GM13977 (cell line): Measurements from ENCODE around the gene WDR64.

Experiments
- DNase-seq: peaks from one replicate; pipeline ENCODE4 v3.0.0; 2012; ENCODE audit warnings: low spot score
- in situ Hi-C: fragments of 300-500 bp; cut with MboI; formaldehyde crosslinking; loops from one replicate; pipeline ENCODE4 v1.12.0; 2022; ENCODE audit warnings: low sequenced_read_pairs, low pct_unique_long_range_greater_than_20kb, mixed read lengths, inconsistent platforms; ENCODE audit not compliant: unreplicated experiment
- TF ChIP-seq, protein P1 (sequence below): IDR thresholded peaks from 2 replicates; pipeline ENCODE4 v1.5.1; 2012; ENCODE audit warnings: mild to moderate bottlenecking, control low read depth; ENCODE audit not compliant: insufficient read depth; ENCODE audit errors: extremely low read depth, missing control alignments

The WDR64 gene

DNA sequence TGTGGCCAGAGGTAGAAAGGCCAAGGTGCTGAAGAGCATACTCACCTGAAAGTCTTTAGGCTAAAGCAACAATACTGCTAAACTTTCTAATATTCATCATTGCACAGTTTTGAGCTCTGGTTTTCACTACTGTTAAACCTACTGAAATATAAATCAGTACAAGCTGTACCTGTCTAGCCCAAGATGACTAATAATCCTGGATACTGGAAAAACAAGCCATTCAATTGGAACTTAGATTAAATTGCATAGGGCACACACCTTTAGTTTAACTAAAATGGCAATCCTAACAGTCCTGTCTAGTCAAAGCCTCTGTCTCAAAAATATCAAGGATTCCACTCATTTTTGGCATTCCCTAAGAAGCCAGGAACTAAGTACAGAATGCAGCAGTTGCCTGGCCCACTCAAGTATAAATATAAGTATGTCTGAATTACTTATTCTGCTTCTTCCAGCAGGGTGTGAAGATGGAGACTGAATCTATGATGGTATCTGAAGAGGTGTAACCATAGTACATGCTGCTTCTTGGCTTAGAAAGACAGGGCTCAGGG lies 15.0 kb upstream of the WDR64 start:
- DNase-seq: no peak
- in situ Hi-C loops: loop anchor here (10.0 kb wide), 1 partner anchor 198 kb away; no protein-coding TSS in a partner anchor
- TF ChIP-seq, protein P1, sequence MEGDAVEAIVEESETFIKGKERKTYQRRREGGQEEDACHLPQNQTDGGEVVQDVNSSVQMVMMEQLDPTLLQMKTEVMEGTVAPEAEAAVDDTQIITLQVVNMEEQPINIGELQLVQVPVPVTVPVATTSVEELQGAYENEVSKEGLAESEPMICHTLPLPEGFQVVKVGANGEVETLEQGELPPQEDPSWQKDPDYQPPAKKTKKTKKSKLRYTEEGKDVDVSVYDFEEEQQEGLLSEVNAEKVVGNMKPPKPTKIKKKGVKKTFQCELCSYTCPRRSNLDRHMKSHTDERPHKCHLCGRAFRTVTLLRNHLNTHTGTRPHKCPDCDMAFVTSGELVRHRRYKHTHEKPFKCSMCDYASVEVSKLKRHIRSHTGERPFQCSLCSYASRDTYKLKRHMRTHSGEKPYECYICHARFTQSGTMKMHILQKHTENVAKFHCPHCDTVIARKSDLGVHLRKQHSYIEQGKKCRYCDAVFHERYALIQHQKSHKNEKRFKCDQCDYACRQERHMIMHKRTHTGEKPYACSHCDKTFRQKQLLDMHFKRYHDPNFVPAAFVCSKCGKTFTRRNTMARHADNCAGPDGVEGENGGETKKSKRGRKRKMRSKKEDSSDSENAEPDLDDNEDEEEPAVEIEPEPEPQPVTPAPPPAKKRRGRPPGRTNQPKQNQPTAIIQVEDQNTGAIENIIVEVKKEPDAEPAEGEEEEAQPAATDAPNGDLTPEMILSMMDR: no peak

DNA sequence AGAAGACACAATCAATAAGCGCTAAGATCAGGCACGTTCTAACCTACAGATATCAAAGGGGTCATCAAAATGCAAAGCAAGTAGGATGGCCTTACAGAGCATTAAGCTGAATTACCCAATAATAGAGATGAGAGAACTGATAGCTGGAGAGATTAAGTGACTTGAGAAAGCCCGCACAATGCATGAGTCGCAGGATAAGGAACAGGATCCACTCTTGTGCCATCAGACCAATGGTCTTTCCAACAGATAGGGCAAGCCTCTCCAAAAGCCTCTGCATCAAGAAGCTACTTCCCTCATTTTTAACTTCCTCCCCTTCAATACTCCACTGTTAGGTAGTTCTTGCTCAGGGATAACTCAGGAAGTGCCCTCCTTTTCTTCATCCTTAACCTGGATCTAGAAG lies 14.5 kb upstream of the WDR64 start:
- no peak for DNase-seq
- TF ChIP-seq, protein P1: no peak
- in situ Hi-C loops: loop anchor here (10.0 kb wide), 1 partner anchor 197 kb away; no protein-coding TSS in a partner anchor

DNA sequence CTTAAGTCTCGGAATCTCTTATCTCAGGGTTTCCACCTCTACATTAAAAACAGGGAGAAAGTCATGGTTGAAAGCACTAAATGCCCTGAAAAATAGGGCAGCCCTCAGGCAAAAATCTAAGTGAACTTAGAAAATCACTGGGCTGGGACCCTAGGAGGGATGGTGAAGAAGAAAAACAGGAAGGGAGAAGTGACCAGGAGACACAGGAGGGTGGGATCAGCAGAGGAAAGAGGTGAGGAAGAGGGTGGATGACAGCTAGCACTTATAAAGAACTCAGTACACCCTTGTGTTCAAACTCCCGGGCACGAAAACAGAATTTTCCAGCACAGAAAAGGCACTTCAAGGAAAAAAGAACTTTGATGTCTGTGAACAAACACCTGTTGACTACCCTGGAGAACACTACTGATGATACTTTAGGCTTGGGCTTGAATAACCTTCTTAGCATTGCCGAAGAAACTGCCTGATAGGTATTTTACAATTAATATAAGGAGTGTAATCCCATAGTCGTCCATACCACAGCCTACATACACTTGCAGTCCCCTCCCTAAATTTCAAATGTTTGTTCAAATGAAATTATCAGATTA lies 13.9 kb upstream of the WDR64 start:
- in situ Hi-C loops: loop anchor here (10.0 kb wide), 1 partner anchor 197 kb away; no protein-coding TSS in a partner anchor
- DNase-seq: no peak
- TF ChIP-seq, protein P1: no peak

DNA sequence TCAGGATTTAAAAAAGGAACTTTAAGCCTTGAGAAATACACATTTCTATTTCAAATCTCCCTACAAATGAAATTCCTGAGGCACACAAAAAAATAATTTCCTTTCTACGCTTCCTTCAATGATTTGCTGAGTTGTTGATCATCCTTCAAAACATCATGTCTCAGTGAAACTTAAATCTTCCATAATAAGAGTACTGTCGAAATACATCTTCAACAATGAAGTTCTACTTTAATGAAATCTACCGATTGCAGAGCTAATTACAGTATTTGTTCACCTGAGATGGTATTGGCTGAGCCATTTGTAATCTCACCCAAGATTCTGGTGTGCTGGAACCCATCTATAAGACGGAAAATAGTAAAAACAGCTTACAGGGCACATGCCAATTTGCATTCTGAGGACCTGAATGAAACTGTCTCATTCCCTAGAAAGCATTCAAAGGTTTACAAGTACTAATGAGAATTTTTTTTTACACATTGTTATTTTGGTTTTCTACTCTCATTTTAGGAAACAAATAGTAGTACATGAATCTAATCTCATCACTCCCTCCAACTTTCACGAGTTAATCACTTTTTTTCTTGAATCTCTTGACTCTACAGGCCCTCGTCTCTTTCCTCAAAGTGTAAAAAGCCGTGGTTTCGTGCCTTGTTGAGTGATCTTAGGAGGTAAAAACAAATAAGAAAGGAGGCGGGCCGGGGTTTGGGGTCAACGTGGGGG lies 13.0 kb upstream of the WDR64 start:
- TF ChIP-seq, protein P1: no peak
- in situ Hi-C loops: loop anchor here (10.0 kb wide), 1 partner anchor 196 kb away; no protein-coding TSS in a partner anchor
- DNase-seq: peak; percentile 20

DNA sequence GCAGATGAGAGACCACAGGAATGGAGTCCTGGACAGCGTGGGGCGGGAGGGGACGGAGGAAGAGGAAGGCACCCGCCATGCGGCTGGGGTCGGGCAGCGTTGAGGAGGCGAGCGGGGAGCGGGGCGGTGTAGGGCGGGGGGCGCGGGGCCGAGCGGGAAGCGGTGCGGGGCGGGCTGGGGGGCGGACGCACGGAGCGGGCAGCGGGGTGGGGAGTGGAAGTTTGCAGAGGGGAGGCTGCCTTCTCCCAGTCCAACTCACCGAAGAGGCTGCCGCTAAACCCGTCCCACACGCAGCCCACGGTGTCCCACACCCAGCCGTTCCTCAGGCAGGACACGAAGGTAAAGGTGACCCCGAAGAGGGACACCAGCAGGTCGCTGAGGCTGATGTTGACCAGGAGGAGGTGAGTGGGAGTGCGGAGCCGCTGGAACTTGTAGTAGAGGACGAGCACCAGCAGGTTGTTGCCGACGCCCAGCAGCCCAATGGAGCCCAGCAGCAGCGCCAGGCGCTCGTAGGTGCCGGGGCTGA lies 12.4 kb upstream of the WDR64 start:
- in situ Hi-C loops: loop anchor here (10.0 kb wide), 1 partner anchor 195 kb away; no protein-coding TSS in a partner anchor
- TF ChIP-seq, protein P1: no peak
- DNase-seq: no peak

DNA sequence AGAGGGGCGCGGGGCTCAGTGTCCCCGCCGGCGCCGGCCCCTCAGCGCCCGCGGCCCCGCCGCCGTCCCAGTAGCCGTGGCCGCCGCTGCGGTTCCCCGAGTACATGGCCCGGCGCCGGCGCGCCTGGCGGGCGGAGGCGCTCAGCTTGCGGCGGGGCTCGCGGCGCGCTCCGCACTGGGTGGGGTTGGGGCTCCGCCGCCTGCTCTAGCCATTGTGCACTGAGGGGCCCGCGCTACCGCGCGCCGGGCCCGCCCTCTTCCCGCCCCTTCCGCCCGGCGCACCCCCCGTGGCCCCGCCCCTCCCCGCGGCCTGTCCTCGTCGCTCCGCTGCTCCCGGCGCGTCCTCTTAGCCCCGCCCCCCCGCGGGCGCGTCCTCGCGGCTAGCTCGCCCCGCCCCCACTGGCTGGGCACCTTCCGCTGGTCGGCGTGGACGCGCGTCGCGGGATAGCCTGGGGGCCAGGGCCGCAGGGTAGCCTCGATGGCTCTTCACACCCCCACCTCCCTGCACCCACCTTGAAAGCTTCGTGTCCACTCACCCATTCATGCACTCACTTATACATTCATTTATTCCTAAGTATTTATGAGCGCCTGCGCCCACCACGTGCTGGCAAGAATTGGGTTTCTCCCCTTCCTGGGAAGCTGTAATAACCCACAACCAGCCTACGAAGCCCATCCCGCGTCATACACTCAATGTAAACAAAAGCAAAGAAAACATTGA lies 11.8 kb upstream of the WDR64 start, which contains the start of the genes CHML and OPN3:
Gene CHML (minus strand): TSS at position 221 of the 718 bp plus-strand sequence. CDS start 4,603 bp downstream, outside the sequence.
Gene OPN3 (minus strand): TSS at position 221 of the 718 bp plus-strand sequence. CDS start 115 bp downstream, at position 106.
- in situ Hi-C loops: no loop called here
- peak; percentile 98 for DNase-seq
- TF ChIP-seq, protein P1: no peak
